Activated naive CD8-positive, alpha-beta T cell treated with anti-CD3 and anti-CD28 coated beads, Interleukin-2, amount 50 U/mL, for 24 hours (primary cell): ENCODE measurements around the gene CNTF.

Experiments used
- ATAC-seq: fragments of 150-1000 bp; cut with Tn5 transposase; one replicate; pipeline ENCODE4 v1.10.0; 2021
- DNase-seq: peaks from one replicate; pipeline ENCODE4 v3.0.0; 2021
- H3K27ac Mint-ChIP-seq: one replicate; pipeline ENCODE4 v1.8.0; 2021; ENCODE audit warnings: mild to moderate bottlenecking, mixed read lengths
- H3K27me3 Mint-ChIP-seq: one replicate; pipeline ENCODE4 v1.8.0; 2021; ENCODE audit warnings: mixed read lengths
- H3K36me3 Mint-ChIP-seq: one replicate; pipeline ENCODE4 v1.8.0; 2021; ENCODE audit warnings: low read depth, mixed read lengths
- H3K4me1 Mint-ChIP-seq: one replicate; pipeline ENCODE4 v1.8.0; 2021; ENCODE audit warnings: mixed read lengths
- H3K4me3 Mint-ChIP-seq: one replicate; pipeline ENCODE4 v1.8.0; 2021; ENCODE audit warnings: mild to moderate bottlenecking, moderate library complexity, mixed read lengths
- H3K9me3 Mint-ChIP-seq: one replicate; pipeline ENCODE4 v1.8.0; 2021; ENCODE audit warnings: mixed read lengths

The CNTF gene

GRCh38 chr11:58647141-58647699, 24.8 kb downstream of the CNTF start:
- DNase-seq: no peak
- H3K9me3 Mint-ChIP-seq: peaks cover 4% of the 10 kb centered on the region
- H3K27ac Mint-ChIP-seq: no peak overlapping the region
- ATAC-seq: peak; percentile 28
- H3K4me3 Mint-ChIP-seq: no peak overlapping the region
- H3K36me3 Mint-ChIP-seq: peaks cover 3% of the 10 kb centered on the region
- H3K4me1 Mint-ChIP-seq: no peaks in the 10 kb centered on the region
- no peaks in the 10 kb centered on the region for H3K27me3 Mint-ChIP-seq

- Mint-ChIP-seq H3K27ac (no peak overlapping the region), H3K36me3 (peaks cover 3% of the 10 kb centered on the region), H3K27me3 (no peaks in the 10 kb centered on the region), H3K4me1 (no peaks in the 10 kb centered on the region), H3K9me3 (peaks cover 4% of the 10 kb centered on the region), H3K4me3 (no peak overlapping the region)
- no peak for DNase-seq
- ATAC-seq: no peak
Observed at GRCh38 chr11:58647866-58648265, 25.4 kb downstream of the CNTF start.

- H3K36me3 Mint-ChIP-seq: peaks cover 3% of the 10 kb centered on the region
- peaks cover 4% of the 10 kb centered on the region for H3K9me3 Mint-ChIP-seq
- no peak for DNase-seq
- ATAC-seq: no peak
- peaks cover 6% of the 10 kb centered on the region for H3K4me1 Mint-ChIP-seq
- no peaks in the 10 kb centered on the region for H3K27me3 Mint-ChIP-seq
- no peak overlapping the region for H3K27ac Mint-ChIP-seq
- no peak overlapping the region for H3K4me3 Mint-ChIP-seq
Observed at GRCh38 chr11:58649623-58650022, 27.2 kb downstream of the CNTF start.

- no peak for ATAC-seq
Observed at GRCh38 chr11:58650496-58650895, 28.0 kb downstream of the CNTF start.

GRCh38 chr11:58652726-58653280, 30.3 kb downstream of the CNTF start:
- Mint-ChIP-seq H3K4me3 (no peak overlapping the region), H3K27me3 (no peaks in the 10 kb centered on the region), H3K4me1 (peaks cover 14% of the 10 kb centered on the region), H3K27ac (no peak overlapping the region), H3K9me3 (no peaks in the 10 kb centered on the region), H3K36me3 (no peaks in the 10 kb centered on the region)
- ATAC-seq (no peak), DNase-seq (no peak)

More at GRCh38 chr11:58650496-58650895, 28.0 kb downstream of the CNTF start:
- Mint-ChIP-seq H3K27ac (no peak overlapping the region), H3K9me3 (no peaks in the 10 kb centered on the region), H3K4me3 (no peak overlapping the region), H3K4me1 (peaks cover 14% of the 10 kb centered on the region), H3K36me3 (no peaks in the 10 kb centered on the region), H3K27me3 (no peaks in the 10 kb centered on the region)
- DNase-seq: no peak

- no peaks in the 10 kb centered on the region for H3K36me3 Mint-ChIP-seq
- peak; percentile 94 for ATAC-seq
- DNase-seq: peak; percentile 82
- peak overlapping the region; percentile 46 for H3K27ac Mint-ChIP-seq
- no peak overlapping the region for H3K4me3 Mint-ChIP-seq
- H3K9me3 Mint-ChIP-seq: no peaks in the 10 kb centered on the region
- H3K27me3 Mint-ChIP-seq: no peaks in the 10 kb centered on the region
- H3K4me1 Mint-ChIP-seq: peaks cover 14% of the 10 kb centered on the region
Observed at GRCh38 chr11:58654079-58654907, 31.8 kb downstream of the CNTF start.

- peaks cover 14% of the 10 kb centered on the region for H3K4me1 Mint-ChIP-seq
- H3K27me3 Mint-ChIP-seq: no peaks in the 10 kb centered on the region
- ATAC-seq (peak; percentile 62), DNase-seq (no peak)
- H3K9me3 Mint-ChIP-seq: no peaks in the 10 kb centered on the region
- H3K4me3 Mint-ChIP-seq: no peak overlapping the region
- peak overlapping the region; percentile 46 for H3K27ac Mint-ChIP-seq
- no peaks in the 10 kb centered on the region for H3K36me3 Mint-ChIP-seq
Observed at GRCh38 chr11:58654908-58655296, 32.4 kb downstream of the CNTF start.

- no peak overlapping the region for H3K27ac Mint-ChIP-seq
- H3K4me1 Mint-ChIP-seq: peaks cover 14% of the 10 kb centered on the region
- no peaks in the 10 kb centered on the region for H3K27me3 Mint-ChIP-seq
- DNase-seq (no peak), ATAC-seq (no peak)
- H3K36me3 Mint-ChIP-seq: no peaks in the 10 kb centered on the region
- no peaks in the 10 kb centered on the region for H3K9me3 Mint-ChIP-seq
- no peak overlapping the region for H3K4me3 Mint-ChIP-seq
Observed at GRCh38 chr11:58656348-58656747, 33.9 kb downstream of the CNTF start.

- no peak for ATAC-seq
- peaks cover 14% of the 10 kb centered on the region for H3K4me1 Mint-ChIP-seq
- H3K36me3 Mint-ChIP-seq: no peaks in the 10 kb centered on the region
- no peaks in the 10 kb centered on the region for H3K9me3 Mint-ChIP-seq
- no peak overlapping the region for H3K4me3 Mint-ChIP-seq
- no peaks in the 10 kb centered on the region for H3K27me3 Mint-ChIP-seq
- H3K27ac Mint-ChIP-seq: no peak overlapping the region
- no peak for DNase-seq
Observed at GRCh38 chr11:58658623-58659022, 36.2 kb downstream of the CNTF start.

GRCh38 chr11:58659404-58659803, 36.9 kb downstream of the CNTF start:
- Mint-ChIP-seq H3K36me3 (no peaks in the 10 kb centered on the region), H3K4me1 (peaks cover 10% of the 10 kb centered on the region), H3K9me3 (no peaks in the 10 kb centered on the region), H3K27ac (no peak overlapping the region), H3K4me3 (no peak overlapping the region), H3K27me3 (no peaks in the 10 kb centered on the region)
- no peak for ATAC-seq
- DNase-seq: no peak

GRCh38 chr11:58659910-58660570, 37.6 kb downstream of the CNTF start:
- no peak for ATAC-seq
- H3K4me1 Mint-ChIP-seq: peaks cover 4% of the 10 kb centered on the region
- no peak overlapping the region for H3K4me3 Mint-ChIP-seq
- no peaks in the 10 kb centered on the region for H3K27me3 Mint-ChIP-seq
- no peaks in the 10 kb centered on the region for H3K9me3 Mint-ChIP-seq
- no peaks in the 10 kb centered on the region for H3K36me3 Mint-ChIP-seq
- H3K27ac Mint-ChIP-seq: no peak overlapping the region
- no peak for DNase-seq

GRCh38 chr11:58671983-58672633, 49.6 kb downstream of the CNTF start:
- ATAC-seq: no peak
- H3K4me3 Mint-ChIP-seq: no peak overlapping the region
- H3K4me1 Mint-ChIP-seq: no peaks in the 10 kb centered on the region
- no peak for DNase-seq
- no peak overlapping the region for H3K27ac Mint-ChIP-seq
- H3K36me3 Mint-ChIP-seq: no peaks in the 10 kb centered on the region
- H3K27me3 Mint-ChIP-seq: no peaks in the 10 kb centered on the region
- no peaks in the 10 kb centered on the region for H3K9me3 Mint-ChIP-seq

GRCh38 chr11:58674609-58675008, 52.1 kb downstream of the CNTF start:
- H3K4me3 Mint-ChIP-seq: no peak overlapping the region
- no peak for DNase-seq
- H3K27me3 Mint-ChIP-seq: no peaks in the 10 kb centered on the region
- no peak for ATAC-seq
- H3K4me1 Mint-ChIP-seq: no peaks in the 10 kb centered on the region
- no peaks in the 10 kb centered on the region for H3K9me3 Mint-ChIP-seq
- H3K36me3 Mint-ChIP-seq: no peaks in the 10 kb centered on the region
- H3K27ac Mint-ChIP-seq: no peak overlapping the region
